NCI-H1930 (cell line): ENCODE measurements around the gene EPRS1.
"Not testable (repeated sequence)": the region's sequence is repeated elsewhere in the genome, so short reads cannot be mapped to it uniquely, and the experiment has no call there.

Experiments
- DNase-seq, 2 experiments: peaks; one replicate each; lab custom pipeline; 2025; lab: John Stamatoyannopoulos, UW

The EPRS1 gene

GRCh38 chr1:220038640-220039039 lies 7.7 kb downstream of the EPRS1 start:
- no peak for DNase-seq

GRCh38 chr1:220037810-220038209 lies 8.5 kb downstream of the EPRS1 start:
- DNase-seq: not testable (repeated sequence)

DNA sequence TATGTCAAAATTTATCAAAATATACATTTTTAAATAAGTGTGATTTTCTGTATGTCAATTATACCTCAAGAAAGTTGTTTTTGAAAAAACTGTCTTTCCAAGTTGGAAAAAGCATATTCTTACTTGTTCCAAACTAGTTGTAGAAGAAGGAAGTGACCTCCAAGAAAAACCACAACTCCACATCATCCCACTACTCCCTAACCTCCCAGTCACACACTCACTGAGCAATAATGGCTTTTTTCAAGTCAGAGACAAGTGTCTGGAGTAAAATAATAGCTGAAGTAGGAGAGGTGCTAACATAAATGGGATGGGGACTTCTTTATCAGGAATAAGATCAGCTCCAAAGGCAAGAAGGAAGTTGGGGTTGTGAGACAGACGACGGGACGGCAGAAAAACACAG lies 13.4 kb downstream of the EPRS1 start:
- no peak for DNase-seq

DNA sequence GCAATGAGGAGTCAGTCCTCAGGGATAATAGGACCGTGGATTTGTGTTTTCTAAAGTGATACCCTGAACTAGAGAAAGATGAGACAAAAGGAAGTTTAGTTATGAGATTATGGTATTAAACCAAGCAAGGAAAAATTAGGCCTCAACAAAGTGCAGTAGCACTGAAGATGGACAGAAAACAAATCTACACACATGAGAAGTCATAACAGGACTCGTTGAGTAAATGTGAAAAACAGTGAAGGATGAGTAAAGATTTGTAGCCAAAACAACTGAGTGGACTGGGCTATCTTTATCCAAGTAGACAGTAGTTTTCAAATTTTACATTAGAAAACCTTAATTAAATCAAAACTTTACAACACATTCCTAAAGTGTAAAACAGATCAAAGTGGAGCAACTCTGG lies 15.0 kb downstream of the EPRS1 start:
- DNase-seq: no peak

DNA sequence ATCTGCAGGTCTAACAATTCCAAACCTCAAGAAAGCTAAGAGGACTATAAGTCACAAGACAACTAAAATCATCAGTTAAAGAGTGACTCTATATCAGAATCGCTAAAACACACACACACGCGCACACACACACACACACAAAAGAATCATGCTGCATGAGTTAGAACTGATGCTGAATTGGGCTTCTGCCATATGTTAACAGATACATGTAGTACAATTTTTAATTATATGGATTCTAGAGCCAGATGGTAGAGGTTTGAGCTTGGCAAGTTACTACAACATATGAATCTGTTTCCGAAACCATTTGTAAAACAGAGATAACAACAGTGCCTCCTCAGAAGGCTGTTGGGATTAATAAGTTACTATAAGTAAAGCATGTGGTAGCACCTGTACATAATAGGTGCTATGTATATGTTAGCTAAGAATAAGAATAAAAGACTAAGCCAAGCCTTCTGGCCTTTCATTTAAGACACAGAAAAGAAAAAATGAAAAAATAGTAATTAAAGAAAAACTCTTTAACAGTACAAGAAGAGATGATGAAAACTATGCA lies 17.9 kb downstream of the EPRS1 start:
- no peak for DNase-seq

DNA sequence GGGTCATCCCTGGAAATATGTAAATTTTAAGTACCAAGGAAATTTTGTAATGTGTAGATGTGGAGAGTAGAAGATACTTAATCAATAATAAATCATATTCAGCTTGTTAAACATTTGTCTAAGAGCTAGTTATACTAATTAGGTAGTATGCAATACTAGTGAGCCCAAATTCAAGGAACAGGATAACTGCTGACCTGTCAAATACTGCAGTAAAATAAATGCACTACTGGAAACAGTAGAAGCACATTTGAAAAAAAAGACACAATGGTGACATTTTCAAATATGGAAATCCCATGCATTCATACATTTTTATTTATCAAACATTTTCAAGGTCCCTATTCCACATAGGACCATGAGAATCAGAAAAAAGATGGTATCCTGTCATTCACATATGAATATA lies 27.2 kb downstream of the EPRS1 start:
- DNase-seq: no peak

DNA sequence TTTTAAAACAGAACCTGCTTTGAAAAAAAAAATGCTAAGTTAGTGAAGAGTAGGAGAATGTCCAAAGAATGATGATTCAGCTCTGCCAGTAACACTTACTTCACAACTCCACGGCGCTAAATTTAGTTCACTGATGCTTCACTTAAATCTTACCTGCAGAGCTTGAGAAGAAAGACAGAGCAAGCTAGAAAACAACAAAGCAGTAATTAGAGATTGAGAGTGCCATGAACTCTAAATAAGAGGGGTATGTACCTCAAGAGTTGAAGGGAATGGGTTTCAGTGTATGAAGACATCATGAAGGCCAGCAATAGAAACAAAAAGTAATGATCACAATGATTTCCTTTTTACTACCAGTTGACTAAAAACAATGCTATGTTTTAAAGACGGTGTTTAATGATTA lies 32.8 kb downstream of the EPRS1 start:
- DNase-seq: no peak

- no peak for DNase-seq
These were observed 34.0 kb downstream of the EPRS1 start for GRCh38 chr1:220012259-220012658.

GRCh38 chr1:220011620-220012019 lies 34.7 kb downstream of the EPRS1 start:
- DNase-seq: no peak

GRCh38 chr1:220007438-220007837 lies 38.9 kb downstream of the EPRS1 start:
- no peak for DNase-seq

GRCh38 chr1:220005489-220005888 lies 40.8 kb downstream of the EPRS1 start:
- no peak for DNase-seq

GRCh38 chr1:220003610-220004299 lies 42.5 kb downstream of the EPRS1 start:
- no peak for DNase-seq

GRCh38 chr1:220003015-220003414 lies 43.3 kb downstream of the EPRS1 start:
- DNase-seq: no peak

GRCh38 chr1:220001095-220001501 lies 45.2 kb downstream of the EPRS1 start:
- DNase-seq: no peak

DNA sequence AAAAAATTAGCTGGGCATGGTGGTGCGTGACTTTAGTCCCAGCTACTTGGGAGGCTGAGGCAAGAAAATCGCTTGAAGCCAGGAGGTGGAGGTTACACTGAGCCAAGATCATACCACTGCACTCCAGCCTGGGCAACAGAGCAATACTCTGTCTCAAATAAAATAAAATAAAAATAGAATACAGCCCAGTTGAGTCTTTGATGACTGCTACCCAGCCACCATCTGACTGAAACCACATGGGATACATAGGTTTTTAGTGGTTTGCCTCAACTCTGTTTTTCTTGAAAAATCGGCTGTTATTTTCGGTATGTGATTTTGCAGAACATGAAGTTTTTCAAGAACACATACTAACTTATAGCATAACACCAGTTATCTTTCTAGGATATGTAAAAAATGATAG lies 46.5 kb downstream of the EPRS1 start:
- no peak for DNase-seq
